IPS-20b (cell line): ENCODE results near the gene CATSPERD.

Experiments
- H3K27ac ChIP-seq: one replicate; pipeline ENCODE4 v1.5.1; 2013; ENCODE audit warnings: low read length
- H3K27me3 ChIP-seq: 2 replicates; pipeline ENCODE4 v1.6.1; 2013; ENCODE audit warnings: mild to moderate bottlenecking, low read length, inconsistent platforms; ENCODE audit not compliant: insufficient read depth
- H3K36me3 ChIP-seq: 2 replicates; pipeline ENCODE4 v1.6.1; 2013; ENCODE audit warnings: low read depth, mild to moderate bottlenecking, inconsistent platforms, low read length, moderate library complexity; ENCODE audit not compliant: insufficient read depth
- H3K4me1 ChIP-seq: 2 replicates; pipeline ENCODE4 v1.6.1; 2013; ENCODE audit warnings: mild to moderate bottlenecking, control low read depth, inconsistent platforms, low read length, moderate library complexity; ENCODE audit not compliant: insufficient read depth
- H3K4me3 ChIP-seq: 2 replicates; pipeline ENCODE4 v1.5.1; 2013; ENCODE audit warnings: mild to moderate bottlenecking, low read length, inconsistent platforms
- H3K9ac ChIP-seq: 2 replicates; pipeline ENCODE4 v1.6.1; 2013; ENCODE audit warnings: low read depth, mild to moderate bottlenecking, inconsistent platforms, low read length, moderate library complexity
- H3K9me3 ChIP-seq: 2 replicates; pipeline ENCODE4 v1.6.1; 2013; ENCODE audit warnings: mild to moderate bottlenecking, low read depth, low read length, inconsistent platforms; ENCODE audit not compliant: insufficient read depth

Gene CATSPERD, protein sequence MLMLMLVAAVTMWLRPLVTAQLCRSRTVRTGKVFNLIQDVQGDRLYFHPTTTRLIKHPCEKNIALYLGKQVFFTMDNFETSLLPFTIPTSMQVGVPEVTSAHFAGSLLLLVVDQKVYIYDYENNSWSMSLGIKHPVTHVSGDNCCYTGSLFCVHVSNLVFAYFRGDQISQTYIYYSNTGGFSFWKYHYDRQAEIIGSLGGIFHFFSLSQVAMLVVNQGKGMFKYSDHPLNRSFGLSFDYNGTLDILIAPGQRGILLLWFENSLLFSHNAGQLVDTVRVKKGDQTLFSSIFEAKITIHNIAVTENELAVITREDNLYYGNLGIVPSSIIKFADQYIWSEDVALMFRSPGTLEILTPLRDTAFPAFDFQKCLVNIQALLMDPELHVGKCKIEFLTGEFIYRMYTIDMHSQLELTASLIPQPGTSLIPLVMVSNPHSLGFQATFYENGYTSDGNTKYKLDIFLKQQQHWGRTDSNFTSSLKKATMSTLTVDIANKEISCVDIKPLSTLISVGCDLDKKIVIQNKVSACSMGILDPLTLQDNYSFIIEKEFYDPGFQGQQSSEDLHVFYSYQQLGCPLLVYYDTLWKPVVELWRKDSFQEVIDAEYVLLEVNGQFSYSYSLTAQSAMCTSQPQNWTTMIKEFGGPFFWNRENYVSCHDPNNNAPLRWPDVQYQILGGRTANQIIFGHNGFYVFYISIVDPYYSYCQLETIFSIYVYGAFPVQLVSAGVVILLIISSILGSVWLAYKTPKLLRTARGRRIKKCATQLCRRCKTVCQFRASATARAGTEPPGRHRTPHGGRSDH

DNA sequence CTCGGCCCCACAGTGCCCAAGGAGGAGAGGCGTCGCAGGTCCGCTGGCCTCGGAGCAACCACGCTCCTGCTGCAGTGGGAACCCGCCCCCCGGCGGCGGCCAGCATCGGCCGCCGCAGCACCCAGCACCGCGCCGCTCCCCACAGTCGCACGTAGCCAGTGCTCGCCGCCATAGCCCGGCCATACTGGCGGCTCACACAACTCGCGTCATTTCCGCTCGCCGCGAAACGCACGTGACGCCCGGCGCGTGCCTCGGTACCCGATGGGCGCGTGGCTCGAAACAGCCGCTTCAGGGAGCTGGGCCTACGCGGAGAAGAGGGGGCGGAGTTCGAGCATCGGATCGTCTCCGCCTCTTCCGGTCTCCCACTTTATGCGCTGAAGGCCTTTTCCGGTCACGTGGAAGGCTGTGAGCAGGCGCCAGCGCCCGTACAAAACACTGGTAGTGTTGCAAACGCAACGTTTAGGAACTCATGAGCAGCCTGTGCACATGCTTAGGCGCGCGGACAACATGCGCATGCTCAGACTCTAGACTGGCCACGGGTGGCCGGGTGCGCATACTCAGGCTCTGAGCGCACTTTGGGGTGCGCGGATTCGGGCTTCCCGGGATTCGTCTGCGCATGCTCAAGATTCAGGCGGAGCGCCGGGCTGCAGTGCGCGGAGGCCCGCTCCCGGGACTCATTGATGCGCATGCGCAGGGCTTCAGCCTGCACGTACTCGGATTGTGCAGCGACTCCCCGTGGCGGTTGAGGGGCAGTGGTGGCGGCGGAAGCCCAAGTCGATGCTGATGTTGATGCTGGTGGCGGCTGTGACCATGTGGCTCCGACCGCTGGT lies at the start of gene CATSPERD, which contains the start of gene LONP1:
CATSPERD (plus strand) TSS at position 677 of the 830 bp plus-strand sequence; CDS start at position 778, 101 bp downstream.
LONP1 (minus strand) TSS at position 186 of the 830 bp plus-strand sequence; CDS start at position 172, 14 bp downstream.
- H3K27me3 ChIP-seq: no peaks in the 10 kb centered on the region
- H3K9ac ChIP-seq: peak within 1 kb of the TSS; percentile 99
- H3K36me3 ChIP-seq: peaks cover 15% of the 10 kb centered on the region
- H3K4me1 ChIP-seq: no peaks in the 10 kb centered on the region
- H3K9me3 ChIP-seq: no peaks in the 10 kb centered on the region
- peak within 1 kb of the TSS; percentile 81 for H3K27ac ChIP-seq
- peak within 1 kb of the TSS; percentile 99 for H3K4me3 ChIP-seq

DNA sequence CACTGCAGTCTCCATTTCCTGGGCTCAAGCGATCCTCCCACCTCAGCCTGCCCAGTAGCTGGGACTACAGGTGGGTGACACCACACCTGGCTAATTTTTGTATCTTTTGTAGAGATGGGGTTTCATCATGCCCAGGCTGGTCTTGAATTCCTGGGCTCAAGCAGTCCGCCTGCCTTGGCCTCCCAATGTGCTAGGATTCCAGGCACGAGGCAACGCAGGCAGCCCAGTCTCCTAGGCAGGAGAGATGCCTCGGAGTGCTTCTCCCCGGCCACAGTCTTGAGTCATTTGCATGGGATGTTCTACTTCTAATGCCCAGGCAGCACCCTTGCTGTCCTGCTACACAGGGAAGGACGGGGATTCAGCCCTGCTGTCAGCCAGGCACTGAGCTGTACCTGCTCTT lies 48.8 kb upstream of the CATSPERD start:
- H3K4me3 ChIP-seq: no peak overlapping the region
- no peak overlapping the region for H3K9ac ChIP-seq
- H3K27me3 ChIP-seq: no peaks in the 10 kb centered on the region
- no peaks in the 10 kb centered on the region for H3K9me3 ChIP-seq
- H3K4me1 ChIP-seq: peaks cover 7% of the 10 kb centered on the region; the same call in 1 of the 2 replicates
- no peak overlapping the region for H3K27ac ChIP-seq
- H3K36me3 ChIP-seq: peaks cover 49% of the 10 kb centered on the region

DNA sequence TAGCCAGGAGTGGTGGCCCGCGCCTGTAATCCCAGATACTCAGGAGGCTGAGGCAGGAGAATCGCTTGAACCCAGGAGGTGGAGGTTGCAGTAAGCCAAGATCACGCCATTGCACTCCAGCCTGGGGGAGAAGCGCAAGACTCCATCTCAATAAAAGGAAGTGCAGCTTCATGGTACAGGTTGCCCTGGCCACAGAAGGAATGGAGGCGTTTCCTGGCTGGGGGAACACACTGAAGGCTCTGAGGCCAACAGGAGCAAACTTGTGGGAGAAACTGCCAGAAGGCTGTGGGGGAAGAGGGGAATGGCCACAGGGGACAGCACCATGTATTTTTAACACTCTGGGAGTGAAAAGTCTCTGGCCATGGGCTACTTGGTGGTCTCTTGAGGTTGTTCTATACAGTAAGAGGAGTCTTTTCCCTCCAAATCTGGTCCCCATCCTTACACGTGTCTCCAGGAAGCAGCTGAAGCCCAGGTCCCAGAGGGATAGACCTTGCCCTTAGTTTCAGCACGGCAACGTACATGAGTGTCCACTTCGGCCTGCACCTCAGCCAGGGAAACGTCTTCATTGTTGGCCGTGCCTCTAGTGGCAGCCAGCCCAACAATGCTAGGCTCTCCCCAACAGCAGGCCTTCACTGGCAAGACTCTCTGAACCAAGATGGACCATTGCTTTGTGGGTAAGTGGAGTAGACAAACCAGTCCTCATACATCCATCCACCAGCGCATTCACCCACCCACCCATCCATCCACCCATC lies 47.6 kb upstream of the CATSPERD start:
- no peak overlapping the region for H3K4me3 ChIP-seq
- H3K36me3 ChIP-seq: peaks cover 36% of the 10 kb centered on the region
- no peak overlapping the region for H3K27ac ChIP-seq
- no peaks in the 10 kb centered on the region for H3K9me3 ChIP-seq
- H3K27me3 ChIP-seq: no peaks in the 10 kb centered on the region
- H3K9ac ChIP-seq: no peak overlapping the region
- 0 out of 2 replicates have a peak, but pooled peaks cover 3% of the 10 kb centered on the region for H3K4me1 ChIP-seq

DNA sequence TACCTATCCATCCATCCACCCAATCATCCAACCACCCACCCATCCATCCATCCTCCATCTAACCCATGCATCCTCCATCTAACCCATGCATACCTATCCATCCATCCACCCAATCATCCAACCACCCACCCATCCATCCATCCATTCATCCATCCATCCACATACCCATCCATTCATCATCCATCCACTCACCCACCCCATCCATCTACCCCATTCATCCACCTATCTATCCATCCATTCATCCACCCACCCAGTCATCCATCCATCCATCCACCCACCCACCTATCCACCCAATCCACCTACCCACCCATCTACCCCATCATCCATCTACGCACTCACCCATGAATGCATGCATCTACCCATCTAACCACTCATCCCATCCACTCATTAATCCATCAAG lies 46.7 kb upstream of the CATSPERD start:
- Histone ChIP-seq H3K27me3 (no peaks in the 10 kb centered on the region), H3K4me1 (no peaks in the 10 kb centered on the region), H3K36me3 (peaks cover 30% of the 10 kb centered on the region)

DNA sequence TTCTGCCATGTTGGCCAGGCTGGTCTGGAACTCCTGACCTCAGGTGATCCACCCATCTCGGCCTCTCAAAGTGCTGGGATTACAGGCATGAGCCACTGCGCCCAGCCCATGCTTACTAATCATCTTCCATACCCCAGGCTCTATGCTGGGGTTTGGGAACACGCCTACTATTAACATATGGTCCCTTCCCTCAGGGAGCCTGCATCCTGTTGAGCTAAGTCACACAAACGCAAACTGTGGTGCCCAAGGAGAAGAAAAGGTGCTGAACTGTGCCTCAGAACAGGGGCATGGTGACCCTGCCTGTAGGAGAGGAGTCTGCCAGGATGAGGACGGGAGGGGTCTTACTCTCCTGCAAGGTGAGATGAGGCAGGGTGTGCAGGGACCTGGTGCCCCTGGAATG lies 45.7 kb upstream of the CATSPERD start:
- Histone ChIP-seq H3K9me3 (no peaks in the 10 kb centered on the region), H3K27ac (no peak overlapping the region), H3K36me3 (peaks cover 21% of the 10 kb centered on the region), H3K4me3 (no peak overlapping the region), H3K27me3 (no peaks in the 10 kb centered on the region), H3K4me1 (no peaks in the 10 kb centered on the region), H3K9ac (no peak overlapping the region)

More for the DNA sequence above, 46.7 kb upstream of the CATSPERD start:
- Histone ChIP-seq H3K4me3 (no peak overlapping the region), H3K9ac (no peak overlapping the region), H3K27ac (no peak overlapping the region), H3K9me3 (no peaks in the 10 kb centered on the region)

DNA sequence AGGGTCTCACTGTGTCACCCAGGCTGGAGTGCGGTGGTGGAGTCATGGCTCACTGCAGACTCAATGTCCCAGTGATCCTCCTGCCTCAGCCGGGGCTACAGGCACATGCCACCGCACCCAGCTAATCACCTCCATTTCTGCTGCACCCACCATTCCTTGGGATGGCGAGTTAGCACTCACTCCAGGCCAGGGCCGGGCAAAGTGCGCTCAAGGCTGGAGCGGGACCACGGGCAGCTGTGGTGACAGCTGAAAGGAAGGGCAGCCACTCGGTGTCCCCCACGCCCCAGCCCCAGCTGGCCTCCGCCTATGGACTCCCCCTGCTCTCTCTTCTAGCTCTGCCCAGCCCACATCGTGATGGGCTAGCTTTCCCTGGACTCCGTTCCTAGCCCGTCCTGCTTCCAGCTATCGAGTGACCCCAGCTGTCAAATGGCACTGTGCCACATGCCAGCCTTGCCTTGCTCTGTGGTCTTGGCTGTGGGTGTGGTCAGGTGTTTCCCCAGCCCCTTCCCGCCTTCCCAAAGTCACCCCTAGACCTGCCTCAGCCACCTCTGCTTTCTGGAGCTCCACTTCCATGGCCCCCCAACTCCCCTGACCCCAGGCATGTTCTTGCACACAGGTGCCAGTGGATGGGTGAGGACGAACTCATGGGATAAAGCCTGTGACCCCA lies 44.2 kb upstream of the CATSPERD start:
- H3K9me3 ChIP-seq: no peaks in the 10 kb centered on the region
- H3K4me3 ChIP-seq: no peak overlapping the region
- peaks cover 12% of the 10 kb centered on the region; the same call in 1 of the 2 replicates for H3K36me3 ChIP-seq
- H3K4me1 ChIP-seq: no peaks in the 10 kb centered on the region
- no peak overlapping the region for H3K27ac ChIP-seq
- no peaks in the 10 kb centered on the region for H3K27me3 ChIP-seq
- H3K9ac ChIP-seq: no peak overlapping the region

DNA sequence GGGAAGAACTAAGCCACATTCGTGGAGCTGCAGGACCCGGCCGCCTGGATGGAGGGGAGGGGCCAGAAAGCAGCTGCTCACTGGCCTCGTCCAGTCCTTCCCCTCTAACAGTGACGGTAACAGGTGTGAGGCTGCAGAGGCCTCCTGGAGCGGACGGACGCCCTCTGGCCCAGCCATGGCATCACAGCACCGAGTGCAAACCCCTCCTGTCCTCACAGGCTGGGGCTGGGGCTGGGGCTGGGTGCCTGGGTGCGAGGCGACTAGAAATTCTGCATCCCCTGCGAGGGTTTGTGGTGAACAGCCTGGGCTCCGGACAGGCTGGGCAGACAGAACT lies 43.7 kb upstream of the CATSPERD start:
- H3K27ac ChIP-seq: no peak overlapping the region
- no peak overlapping the region for H3K9ac ChIP-seq
- H3K4me3 ChIP-seq: no peak overlapping the region
- H3K36me3 ChIP-seq: peaks cover 7% of the 10 kb centered on the region; the same call in 1 of the 2 replicates
- H3K27me3 ChIP-seq: no peaks in the 10 kb centered on the region
- no peaks in the 10 kb centered on the region for H3K9me3 ChIP-seq
- H3K4me1 ChIP-seq: no peaks in the 10 kb centered on the region

DNA sequence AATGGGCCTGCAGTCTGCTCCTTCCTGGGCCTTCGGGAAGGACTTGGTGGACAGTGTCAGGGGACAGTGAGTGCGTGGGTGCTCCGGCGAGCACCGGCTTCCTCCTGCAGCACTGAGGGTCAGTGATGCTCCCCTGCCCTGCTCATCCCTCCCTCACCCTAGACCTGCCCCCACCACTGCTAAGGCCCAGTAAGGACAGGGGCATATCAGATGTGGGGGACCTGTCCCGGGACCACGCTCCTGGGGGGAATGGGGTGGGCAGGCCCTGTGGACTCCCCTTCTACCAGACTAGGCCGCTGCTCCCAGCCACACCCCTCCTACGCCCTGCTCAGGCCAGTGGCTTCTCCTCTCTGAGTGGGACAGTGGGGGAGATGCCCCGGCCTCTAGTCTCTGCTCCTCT lies 43.3 kb upstream of the CATSPERD start:
- Histone ChIP-seq H3K36me3 (peaks cover 3% of the 10 kb centered on the region; the same call in 1 of the 2 replicates), H3K27ac (no peak overlapping the region), H3K9ac (no peak overlapping the region)

DNA sequence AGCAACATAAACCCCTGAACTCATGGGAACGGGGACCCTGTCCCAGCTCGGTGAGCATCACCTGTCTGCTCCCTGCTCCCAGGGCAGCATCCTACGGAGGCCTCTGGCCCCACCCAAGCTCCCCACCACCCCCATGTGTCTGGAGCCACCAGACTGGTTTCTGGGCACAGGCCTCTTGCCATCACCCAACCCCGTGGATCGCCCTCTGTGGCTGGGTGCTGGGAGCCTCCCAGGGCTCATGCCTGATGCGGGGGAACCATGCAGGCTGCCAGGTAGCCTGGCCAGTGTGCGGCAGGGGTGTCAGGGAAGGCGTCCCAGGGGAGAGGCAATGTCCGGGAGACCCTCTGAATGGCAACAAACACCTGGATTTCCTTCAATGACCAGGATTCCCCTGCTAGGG lies 42.9 kb upstream of the CATSPERD start:
- no peaks in the 10 kb centered on the region for H3K4me1 ChIP-seq
- H3K36me3 ChIP-seq: peaks cover 3% of the 10 kb centered on the region; the same call in 1 of the 2 replicates
- H3K27me3 ChIP-seq: no peaks in the 10 kb centered on the region
- no peaks in the 10 kb centered on the region for H3K9me3 ChIP-seq
- no peak overlapping the region for H3K27ac ChIP-seq
- no peak overlapping the region for H3K4me3 ChIP-seq
- no peak overlapping the region for H3K9ac ChIP-seq

More for the DNA sequence above, 43.3 kb upstream of the CATSPERD start:
- Histone ChIP-seq H3K4me3 (no peak overlapping the region), H3K27me3 (no peaks in the 10 kb centered on the region), H3K4me1 (no peaks in the 10 kb centered on the region), H3K9me3 (no peaks in the 10 kb centered on the region)

DNA sequence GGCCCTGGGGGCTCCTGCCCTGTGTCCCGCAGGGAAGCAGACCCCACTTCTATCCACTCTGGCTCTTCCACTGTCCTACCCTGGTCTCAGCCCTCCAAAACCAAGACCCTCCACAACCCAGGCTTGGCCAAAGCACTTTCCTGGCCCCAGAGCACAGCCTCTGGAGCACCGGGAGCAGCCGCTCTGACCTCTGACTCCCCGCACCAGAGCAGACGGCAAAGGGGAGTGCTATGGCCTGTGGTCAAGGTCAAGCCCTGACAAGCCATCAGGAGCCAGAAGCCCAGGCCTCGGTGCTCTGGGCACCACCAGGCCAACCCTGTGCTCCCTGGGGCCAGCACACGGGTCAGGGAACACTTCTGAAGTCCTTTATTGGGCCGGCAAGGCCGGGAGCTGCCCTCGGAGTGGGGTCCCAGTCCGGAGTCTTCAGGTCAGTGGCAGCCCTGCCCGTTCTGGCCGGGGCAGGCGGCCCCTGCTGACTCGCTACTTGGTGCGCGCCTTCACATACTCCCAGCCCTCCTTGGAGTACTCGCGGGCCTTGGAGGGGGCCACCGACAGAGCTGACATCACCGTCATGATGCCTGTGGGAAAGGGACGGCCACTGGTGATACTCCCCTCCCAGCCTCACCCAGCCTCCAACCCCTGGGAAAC lies 42.2 kb upstream of the CATSPERD start:
- H3K27me3 ChIP-seq: no peaks in the 10 kb centered on the region
- H3K9ac ChIP-seq: no peak overlapping the region
- H3K36me3 ChIP-seq: no peaks in the 10 kb centered on the region
- H3K4me3 ChIP-seq: no peak overlapping the region
- no peaks in the 10 kb centered on the region for H3K9me3 ChIP-seq
- no peaks in the 10 kb centered on the region for H3K4me1 ChIP-seq
- no peak overlapping the region for H3K27ac ChIP-seq
